Measurements from ENCODE around the gene KLF15.

DNA sequence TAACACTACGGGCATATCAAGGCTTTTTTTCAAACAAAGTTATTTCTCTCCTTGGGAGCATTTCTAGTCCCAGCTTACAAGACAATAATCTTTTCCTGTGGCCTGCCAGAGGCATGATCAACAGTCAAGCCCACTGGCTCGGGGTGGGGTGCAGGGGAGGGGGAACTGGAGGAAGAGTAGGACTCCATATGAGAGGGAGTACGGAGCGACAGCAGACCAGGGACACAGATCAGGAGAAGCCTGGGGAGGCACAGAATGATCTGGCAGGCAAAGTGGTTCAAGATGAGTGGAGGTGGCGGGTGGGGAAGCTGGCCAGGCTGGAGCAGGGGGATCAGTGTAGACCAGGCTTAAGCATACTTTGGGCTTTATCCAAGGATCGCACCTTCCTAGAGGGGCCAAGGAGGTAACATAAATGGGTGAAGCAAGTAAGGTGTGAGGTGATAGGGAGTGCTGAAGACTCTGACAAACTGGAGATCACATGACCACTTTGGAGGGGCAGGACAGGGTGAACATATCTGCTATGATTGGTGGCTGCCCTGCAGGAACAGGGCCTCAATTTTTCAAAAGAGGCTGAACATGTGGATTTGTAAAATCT lies 37.4 kb downstream of the KLF15 start:
- TF ChIP-seq POLR2A (IDR thresholded peaks at IDR 0.05; ENCODE audit: low read depth, low read length) = no peak
- TF ChIP-seq TAF1 (IDR thresholded peaks at IDR 0.05; ENCODE audit: borderline replicate concordance, low read depth, low read length) = no peak
